Mammary epithelial cell (primary cell): ENCODE measurements around the gene PPIL6.

Experiments used
- CTCF ChIP-seq, 2 donors: IDR thresholded peaks in 1 of 2; conservative IDR thresholded peaks in 1 of 2; 2 replicates each; pipeline ENCODE4 v1.5.1; 2011 to 2012; ENCODE audit warnings: inconsistent platforms in 2 of 2, low read length in 2 of 2, mild to moderate bottlenecking in 2 of 2, control low read depth in 1 of 2, low read depth in 1 of 2; ENCODE audit not compliant: insufficient read depth in 1 of 2; ENCODE audit errors: extremely low read depth in 1 of 2
- EZH2 ChIP-seq: IDR thresholded peaks from 2 replicates; pipeline ENCODE4 v1.6.1; 2012; ENCODE audit warnings: low read length, inconsistent platforms, borderline replicate concordance

GRCh38 chr6:109344226-109344625 is 96.2 kb downstream of the PPIL6 start:
- TF ChIP-seq CTCF (conservative IDR thresholded peaks at IDR 0.05 in 1 of 2, IDR thresholded peaks at IDR 0.05 in 1 of 2; ENCODE audit: extremely low read depth in 1 of 2, insufficient read depth in 1 of 2, low read depth in 1 of 2, low read length in 2 of 2) (no peak), EZH2 (no peak)
